CD4-positive, alpha-beta T cell (primary cell): ENCODE data around the gene TIPARP. TPM values are rescaled to one million over a fixed set of nuclear protein-coding genes. Genes with fewer than 3 reads are reported as not detected.

Experiments used
- ATAC-seq: fragments of 200-7000 bp; cut with Tn5 transposase; one replicate; pipeline ENCODE4 v1.10.0; 2022; ENCODE audit warnings: mild to moderate bottlenecking; ENCODE audit not compliant: poor library complexity
- CTCF ChIA-PET: fragments of 350-600 bp; sonication (Branson Sonifier 250); formaldehyde crosslinking; loops from one replicate; lab custom pipeline; 2021; ENCODE audit warnings: antibody characterized with exemption, inconsistent platforms; lab: Charles Lee
- POLR2A ChIA-PET: fragments of 350-600 bp; sonication (Branson Sonifier 250); formaldehyde crosslinking; loops from one replicate; lab custom pipeline; 2021; ENCODE audit warnings: antibody characterized with exemption, inconsistent platforms; lab: Charles Lee
- DNase-seq, 14 experiments: peaks; one replicate each; pipeline ENCODE4 v3.0.0-alpha.2; 2013 to 2020; ENCODE audit warnings: mixed read lengths in 2 of 14
- H3K27ac ChIP-seq, 2 donors: one replicate each; pipeline versions ENCODE4 v1.5.1 to v1.7.0; 2013; ENCODE audit warnings: low read length in 2 of 2, low read depth in 1 of 2, mild to moderate bottlenecking in 1 of 2
- H3K27me3 ChIP-seq, 2 experiments: 1 replicate in 1 of 2; 2 replicates in 1 of 2; pipeline versions ENCODE4 v1.6.1 to v1.7.0; 2013; ENCODE audit warnings: low read length in 2 of 2, control low read depth in 1 of 2, mild to moderate bottlenecking in 1 of 2, moderate library complexity in 1 of 2; ENCODE audit not compliant: insufficient read depth in 2 of 2, control insufficient read depth in 1 of 2
- H3K36me3 ChIP-seq: one replicate; pipeline ENCODE4 v1.6.1; 2013; ENCODE audit warnings: low read length, control low read depth; ENCODE audit not compliant: insufficient read depth
- H3K4me1 ChIP-seq: one replicate; pipeline ENCODE4 v1.6.1; 2013; ENCODE audit warnings: low read length, control low read depth; ENCODE audit not compliant: insufficient read depth
- H3K4me3 ChIP-seq: one replicate; pipeline ENCODE4 v1.5.1; 2013; ENCODE audit warnings: mild to moderate bottlenecking, low read length, moderate library complexity
- H3K9me3 ChIP-seq, 2 experiments: 1 replicate in 1 of 2; 2 replicates in 1 of 2; pipeline versions ENCODE4 v1.6.1 to v1.7.0; 2013; ENCODE audit warnings: low read length in 2 of 2, mild to moderate bottlenecking in 2 of 2, control low read depth in 1 of 2, moderate library complexity in 1 of 2; ENCODE audit not compliant: control insufficient read depth in 1 of 2, insufficient read depth in 1 of 2
- H3K27ac Mint-ChIP-seq: one replicate; pipeline ENCODE4 v1.8.0; 2020; ENCODE audit warnings: mixed read lengths
- H3K27me3 Mint-ChIP-seq: one replicate; pipeline ENCODE4 v1.8.0; 2021; ENCODE audit warnings: mixed read lengths
- H3K36me3 Mint-ChIP-seq: one replicate; pipeline ENCODE4 v1.8.0; 2021; ENCODE audit warnings: low read depth, mixed read lengths
- H3K4me1 Mint-ChIP-seq: one replicate; pipeline ENCODE4 v1.8.0; 2021; ENCODE audit warnings: low read depth, mixed read lengths
- H3K4me3 Mint-ChIP-seq: one replicate; pipeline ENCODE4 v1.8.0; 2020; ENCODE audit warnings: mild to moderate bottlenecking, mixed read lengths
- H3K9me3 Mint-ChIP-seq: one replicate; pipeline ENCODE4 v1.8.0; 2020; ENCODE audit warnings: mixed read lengths
- CTCF ChIP-seq: fragments of 200-600 bp; IDR thresholded peaks from one replicate; pipeline ENCODE4 v1.8.0; 2022; ENCODE audit warnings: antibody characterized with exemption, mild to moderate bottlenecking
- intact Hi-C, 2 experiments: fragments of 100-400 bp; cut with DNase I in 1 of 2; cut with micrococcal nuclease in 1 of 2; formaldehyde crosslinking; loops; one replicate each; pipeline versions ENCODE4 v1.15.1 to v1.9.0; 2023 to 2025; cut with DNase I, micrococcal nuclease
- total RNA-seq, 174 experiments: library from RNA in 2 of 174; stranded (reverse) in 2 of 174; gene quantifications; one replicate each; pipeline ENCODE4 v1.2.3 and lab custom pipeline; 2021 to 2026

TIPARP gene
- total RNA-seq, 2 experiments from 2014 or later, result 158 to 166 TPM

DNA sequence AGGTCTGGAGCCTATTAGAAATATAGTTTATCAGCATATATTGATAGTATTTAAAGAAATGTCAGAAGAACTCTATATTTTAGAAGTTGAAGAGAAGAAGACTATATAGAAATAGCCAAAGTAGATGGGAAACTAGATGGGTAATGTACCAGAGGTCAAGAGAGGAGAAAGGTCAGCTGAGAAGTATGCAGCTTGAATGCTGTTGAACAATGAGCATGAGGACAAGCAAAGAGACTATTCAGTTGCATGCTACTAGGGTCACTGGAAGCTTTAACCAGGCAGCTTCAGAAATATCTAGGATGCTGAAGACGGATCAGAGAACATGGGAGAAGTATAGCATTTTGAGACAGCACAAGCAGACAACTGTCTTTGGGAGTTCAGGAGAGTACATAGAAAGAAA lies 19.6 kb upstream of the TIPARP start:
- ChIA-PET POLR2A (no interaction called here), CTCF (interaction anchor here (1.7 kb wide), 1 partner anchor 10 kb away, joined by 3 read pairs; no protein-coding TSS in a partner anchor)
- H3K4me3 ChIP-seq, result no peak overlapping the region
- TF ChIP-seq CTCF, result no peak
- Mint-ChIP-seq H3K27ac (no peak overlapping the region), H3K27me3 (no peaks in the 10 kb centered on the region), H3K4me3 (no peak overlapping the region), H3K4me1 (no peaks in the 10 kb centered on the region), H3K9me3 (no peaks in the 10 kb centered on the region), H3K36me3 (no peaks in the 10 kb centered on the region)
- no peaks in the 10 kb centered on the region for H3K9me3 ChIP-seq
- H3K36me3 ChIP-seq, result no peaks in the 10 kb centered on the region
- ATAC-seq (no peak), DNase-seq (no peak)
- H3K27me3 ChIP-seq, result no peaks in the 10 kb centered on the region
- H3K27ac ChIP-seq, result no peak overlapping the region
- H3K4me1 ChIP-seq, result no peaks in the 10 kb centered on the region
- intact Hi-C loops, result no loop called here

DNA sequence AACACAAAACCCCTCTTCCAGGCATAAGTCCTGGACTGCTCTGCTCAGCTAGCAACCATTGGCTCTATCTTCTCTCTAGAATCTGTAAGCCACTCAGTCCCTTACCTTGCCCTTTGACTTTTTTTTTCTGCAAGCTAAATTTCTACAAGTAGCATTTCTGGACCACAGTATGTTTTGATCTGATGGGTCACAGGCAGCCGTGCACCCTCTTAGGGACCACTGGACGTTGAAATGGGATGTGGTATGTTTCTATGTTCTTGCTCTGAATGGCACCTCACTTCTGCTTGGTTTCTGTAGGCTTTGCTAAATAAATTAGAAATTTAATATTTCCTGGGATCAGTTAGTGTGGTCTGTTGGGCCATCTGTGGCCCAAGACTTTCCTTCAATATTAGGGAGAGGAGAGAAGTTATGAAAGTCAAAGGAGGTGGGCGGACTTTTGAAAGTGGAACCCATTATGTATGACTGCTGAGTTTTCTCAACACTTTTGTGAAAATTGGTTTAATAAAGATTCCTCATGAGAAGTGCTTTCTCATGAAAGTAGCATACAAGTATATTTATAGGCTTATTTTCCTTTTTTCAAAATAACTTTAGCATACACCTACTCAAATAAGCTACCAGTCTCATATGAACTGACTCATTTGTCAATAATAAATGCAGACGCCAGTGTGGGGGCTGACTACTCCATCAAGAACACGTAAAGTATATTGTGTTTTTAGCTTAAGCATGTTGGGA lies 18.4 kb upstream of the TIPARP start:
- no peaks in the 10 kb centered on the region for H3K4me1 Mint-ChIP-seq
- H3K4me3 Mint-ChIP-seq, result no peak overlapping the region
- H3K27ac ChIP-seq, result no peak overlapping the region
- ChIA-PET POLR2A (no interaction called here), CTCF (interaction anchor here (1.7 kb wide), 1 partner anchor 8 kb away, joined by 3 read pairs; no protein-coding TSS in a partner anchor)
- no peaks in the 10 kb centered on the region for H3K27me3 Mint-ChIP-seq
- no peak overlapping the region for H3K27ac Mint-ChIP-seq
- DNase-seq, result no peak
- no peaks in the 10 kb centered on the region for H3K36me3 Mint-ChIP-seq
- no peak overlapping the region for H3K4me3 ChIP-seq
- no peaks in the 10 kb centered on the region for H3K36me3 ChIP-seq
- no peak for TF ChIP-seq CTCF
- no peak for ATAC-seq
- no peaks in the 10 kb centered on the region for H3K9me3 ChIP-seq
- no peaks in the 10 kb centered on the region for H3K9me3 Mint-ChIP-seq
- H3K4me1 ChIP-seq, result no peaks in the 10 kb centered on the region
- H3K27me3 ChIP-seq, result no peaks in the 10 kb centered on the region
- intact Hi-C loops, result no loop called here

DNA sequence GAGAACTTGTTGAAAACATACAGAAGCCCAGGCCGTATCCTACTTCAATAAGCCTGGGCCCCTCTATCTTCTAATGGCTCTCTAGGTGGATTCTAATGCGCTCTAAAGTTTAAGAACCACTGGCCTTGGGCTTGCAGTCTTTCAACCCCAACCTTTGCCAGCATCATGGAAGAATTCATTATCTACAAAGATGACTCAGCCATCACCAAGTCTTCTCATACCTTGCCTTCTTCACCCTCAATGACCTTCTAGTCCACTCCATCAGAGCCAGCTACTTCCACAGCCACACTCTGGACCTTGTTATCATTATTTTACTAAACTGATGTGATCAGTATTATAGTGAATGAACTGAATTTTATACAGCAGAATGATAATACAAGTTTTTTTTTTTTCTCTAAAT lies 16.9 kb upstream of the TIPARP start:
- DNase-seq, result no peak
- no peaks in the 10 kb centered on the region for H3K4me1 Mint-ChIP-seq
- Histone ChIP-seq H3K27ac (no peak overlapping the region), H3K27me3 (no peaks in the 10 kb centered on the region), H3K4me1 (no peaks in the 10 kb centered on the region), H3K36me3 (no peaks in the 10 kb centered on the region), H3K9me3 (no peaks in the 10 kb centered on the region), H3K4me3 (no peak overlapping the region)
- no peak overlapping the region for H3K27ac Mint-ChIP-seq
- intact Hi-C loops, result no loop called here
- ChIA-PET CTCF (no interaction called here), POLR2A (no interaction called here)
- ATAC-seq, result no peak
- no peaks in the 10 kb centered on the region for H3K27me3 Mint-ChIP-seq
- H3K9me3 Mint-ChIP-seq, result no peaks in the 10 kb centered on the region
- no peak overlapping the region for H3K4me3 Mint-ChIP-seq
- TF ChIP-seq CTCF, result no peak
- H3K36me3 Mint-ChIP-seq, result no peaks in the 10 kb centered on the region
